Activated T-helper 1 cell treated with anti-CD3 and anti-CD28 coated beads, Interleukin-12 subunit alpha, Interleukin-12 subunit beta, Interleukin-2, Interleukin-4 antibody, amounts not matched to agents 30 ng/mL and 10 ng/mL and 1 ng/mL, durations not matched to agents 14 hours and 24 hours and 36 hours (primary cell): ENCODE results near the gene LRRTM4. TPM values are rescaled to one million over a fixed set of nuclear protein-coding genes. Genes with fewer than 3 reads are reported as not detected.

Experiments used
- DNase-seq: peaks from one replicate; pipeline ENCODE4 v3.0.0; 2021; ENCODE audit warnings: low spot score
- H3K27ac Mint-ChIP-seq: one replicate; pipeline ENCODE4 v1.8.0; 2021; ENCODE audit warnings: mild to moderate bottlenecking, mixed read lengths
- H3K27me3 Mint-ChIP-seq: one replicate; pipeline ENCODE4 v1.8.0; 2022; ENCODE audit warnings: mild to moderate bottlenecking, moderate library complexity, mixed read lengths; ENCODE audit not compliant: insufficient read depth
- H3K36me3 Mint-ChIP-seq: one replicate; pipeline ENCODE4 v1.8.0; 2021; ENCODE audit warnings: low read depth, mixed read lengths
- H3K4me1 Mint-ChIP-seq: one replicate; pipeline ENCODE4 v1.8.0; 2021; ENCODE audit warnings: low read depth, mixed read lengths
- H3K4me3 Mint-ChIP-seq: one replicate; pipeline ENCODE4 v1.8.0; 2021; ENCODE audit warnings: mild to moderate bottlenecking, moderate library complexity, mixed read lengths
- H3K9me3 Mint-ChIP-seq: one replicate; pipeline ENCODE4 v1.8.0; 2021; ENCODE audit warnings: mixed read lengths
- intact Hi-C: fragments of 100-400 bp; cut with micrococcal nuclease; formaldehyde crosslinking; loops from one replicate; pipeline ENCODE4 v1.15.1; 2024
- total RNA-seq: library from RNA; stranded (reverse); gene quantifications from 2 replicates; pipeline ENCODE4 v1.2.3, GENCODE V29; 2022

Gene LRRTM4
- not detected in 2 replicates for total RNA-seq

DNA sequence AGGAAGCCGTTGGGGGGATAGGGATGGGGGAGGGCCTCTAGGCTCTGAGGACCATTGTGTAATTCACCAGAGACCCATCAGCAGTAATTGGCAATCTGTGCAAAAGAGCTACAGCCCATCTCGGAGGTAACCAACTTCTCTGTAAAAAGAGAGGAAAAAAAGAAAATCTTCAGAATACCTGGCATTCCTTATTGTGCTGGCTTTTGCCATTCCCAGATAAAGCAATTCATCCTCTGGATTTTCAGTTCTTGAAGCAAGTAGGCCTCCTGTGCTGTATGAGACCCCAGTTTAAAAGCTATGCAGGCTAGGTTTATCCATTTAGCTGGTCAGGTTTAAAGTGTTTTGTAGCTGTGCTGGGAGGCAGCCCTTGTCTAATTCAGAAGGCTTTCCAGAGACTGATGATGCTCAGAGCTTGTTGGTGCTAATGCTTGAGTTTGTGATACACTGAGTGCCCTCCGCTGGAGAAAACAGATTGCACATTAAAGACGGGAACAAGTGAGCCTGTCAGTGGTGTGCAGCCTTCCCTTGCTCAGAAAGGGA, at the start of gene LRRTM4:
LRRTM4 (minus strand) TSS at position 446 of the 540 bp plus-strand sequence.
- H3K9me3 Mint-ChIP-seq = peaks cover 4% of the 10 kb centered on the region

DNA sequence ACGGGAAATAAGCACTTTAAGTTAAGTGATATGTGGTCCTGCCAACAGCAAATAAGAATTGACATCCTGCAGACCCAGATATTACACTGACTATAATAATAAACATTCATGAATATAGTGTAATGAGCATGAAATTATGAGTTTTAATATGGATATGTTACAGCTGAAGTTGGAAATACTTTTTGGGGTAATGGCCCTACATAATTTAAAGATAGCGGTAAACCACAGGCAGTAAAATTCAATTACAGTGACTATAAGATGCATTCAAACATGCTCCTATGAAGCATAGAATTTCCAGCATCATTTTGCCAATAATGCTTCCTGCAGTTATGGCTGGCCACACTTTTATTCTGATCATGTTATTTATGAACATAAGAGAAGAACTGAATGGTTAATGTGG, 49.4 kb upstream of the LRRTM4 start:
- Mint-ChIP-seq H3K9me3 (peaks cover 3% of the 10 kb centered on the region), H3K27me3 (no peaks in the 10 kb centered on the region), H3K27ac (no peak overlapping the region), H3K4me3 (no peak overlapping the region), H3K4me1 (no peaks in the 10 kb centered on the region), H3K36me3 (no peaks in the 10 kb centered on the region)
- no peak for DNase-seq
- intact Hi-C loops = no loop called here

More for the DNA sequence above, at the start of gene LRRTM4:
- intact Hi-C loops = no loop called here
- Mint-ChIP-seq H3K27ac (no peak within 1 kb of the TSS), H3K27me3 (no peaks in the 10 kb centered on the region), H3K4me3 (no peak within 1 kb of the TSS), H3K36me3 (no peaks in the 10 kb centered on the region), H3K4me1 (no peaks in the 10 kb centered on the region)
- DNase-seq = no peak

GRCh38 chr2:77567723-77568122, 45.5 kb upstream of the LRRTM4 start:
- H3K27me3 Mint-ChIP-seq = no peaks in the 10 kb centered on the region
- H3K36me3 Mint-ChIP-seq = no peaks in the 10 kb centered on the region
- no peaks in the 10 kb centered on the region for H3K4me1 Mint-ChIP-seq
- H3K4me3 Mint-ChIP-seq = no peak overlapping the region
- no peak for DNase-seq
- intact Hi-C loops = no loop called here
- peaks cover 7% of the 10 kb centered on the region for H3K9me3 Mint-ChIP-seq
- no peak overlapping the region for H3K27ac Mint-ChIP-seq

DNA sequence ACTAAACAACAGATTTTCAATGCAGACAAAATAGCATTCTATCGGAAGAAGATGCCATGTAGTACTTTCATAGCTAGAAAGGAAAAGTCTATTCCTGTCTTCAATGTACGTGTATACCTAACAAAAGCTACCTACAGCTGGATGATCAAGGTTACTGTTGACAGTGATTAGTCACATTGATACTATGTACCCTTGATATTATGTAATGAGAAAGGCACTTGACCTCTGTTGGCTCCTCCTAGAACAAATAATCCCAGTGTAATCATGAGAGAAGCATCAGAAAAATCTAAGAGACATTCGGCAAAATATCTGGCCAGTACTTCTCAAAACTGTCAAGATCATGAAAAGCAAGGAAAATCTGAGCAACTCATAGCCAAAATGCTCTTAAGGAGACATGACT, 44.4 kb upstream of the LRRTM4 start:
- Mint-ChIP-seq H3K36me3 (no peaks in the 10 kb centered on the region), H3K4me1 (no peaks in the 10 kb centered on the region), H3K9me3 (peaks cover 4% of the 10 kb centered on the region), H3K27me3 (no peaks in the 10 kb centered on the region), H3K4me3 (no peak overlapping the region), H3K27ac (no peak overlapping the region)
- intact Hi-C loops = no loop called here
- DNase-seq = no peak

- no peaks in the 10 kb centered on the region for H3K27me3 Mint-ChIP-seq
- no peak overlapping the region for H3K4me3 Mint-ChIP-seq
- H3K4me1 Mint-ChIP-seq = no peaks in the 10 kb centered on the region
- DNase-seq = no peak
- intact Hi-C loops = no loop called here
- peaks cover 4% of the 10 kb centered on the region for H3K9me3 Mint-ChIP-seq
- H3K27ac Mint-ChIP-seq = no peak overlapping the region
- no peaks in the 10 kb centered on the region for H3K36me3 Mint-ChIP-seq
Measured at GRCh38 chr2:77566131-77566530, 44.0 kb upstream of the LRRTM4 start.

GRCh38 chr2:77552956-77553355, 30.8 kb upstream of the LRRTM4 start:
- Mint-ChIP-seq H3K9me3 (peaks cover 17% of the 10 kb centered on the region), H3K27ac (no peak overlapping the region), H3K4me3 (no peak overlapping the region), H3K27me3 (no peaks in the 10 kb centered on the region), H3K36me3 (no peaks in the 10 kb centered on the region), H3K4me1 (no peaks in the 10 kb centered on the region)
- intact Hi-C loops = no loop called here
- no peak for DNase-seq

DNA sequence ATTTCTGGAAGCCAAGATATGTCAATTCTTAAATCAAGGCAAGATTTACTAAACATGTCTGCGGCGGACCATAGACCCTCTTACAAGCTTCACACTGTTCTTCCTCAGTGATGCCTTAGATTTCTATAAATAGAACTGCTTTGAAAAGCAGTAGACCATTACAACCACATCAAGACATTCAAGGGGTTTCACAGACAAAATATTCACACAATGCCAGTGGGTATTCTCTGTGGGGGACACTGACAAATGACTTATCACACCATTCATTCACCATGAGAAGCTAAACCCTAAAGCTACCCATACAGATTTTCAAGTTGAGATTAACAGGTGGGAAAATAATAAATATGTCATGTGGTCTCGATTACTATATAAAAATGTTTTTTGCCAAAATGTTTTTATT, 15.9 kb upstream of the LRRTM4 start:
- no peak overlapping the region for H3K4me3 Mint-ChIP-seq
- no peaks in the 10 kb centered on the region for H3K4me1 Mint-ChIP-seq
- no peaks in the 10 kb centered on the region for H3K36me3 Mint-ChIP-seq
- no peaks in the 10 kb centered on the region for H3K27me3 Mint-ChIP-seq
- H3K27ac Mint-ChIP-seq = no peak overlapping the region
- peaks cover 18% of the 10 kb centered on the region for H3K9me3 Mint-ChIP-seq
- intact Hi-C loops = no loop called here
- DNase-seq = no peak

DNA sequence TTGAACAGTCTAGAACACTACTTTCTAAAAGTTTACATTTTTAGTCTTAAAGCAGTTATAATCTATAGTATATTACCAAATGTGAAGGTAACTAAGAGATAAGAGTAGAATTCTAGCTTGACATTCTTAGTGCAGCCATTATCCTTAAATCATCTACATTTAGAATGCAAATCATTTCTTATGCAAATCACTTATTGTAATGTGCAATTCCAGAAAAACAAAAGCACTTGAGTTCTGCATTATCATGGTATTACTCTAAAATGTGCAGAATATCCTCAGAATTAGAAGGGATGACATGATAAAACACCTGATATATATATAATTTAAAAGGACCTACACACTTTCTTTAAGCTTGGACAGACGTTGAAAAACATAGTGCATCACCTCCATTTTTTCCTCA, 712 bp upstream of the LRRTM4 start:
- peaks cover 4% of the 10 kb centered on the region for H3K9me3 Mint-ChIP-seq

GRCh38 chr2:77521548-77521891, 656 bp downstream of the LRRTM4 start:
- DNase-seq = no peak
- Mint-ChIP-seq H3K27ac (no peak overlapping the region), H3K36me3 (no peaks in the 10 kb centered on the region), H3K9me3 (peaks cover 4% of the 10 kb centered on the region), H3K27me3 (no peaks in the 10 kb centered on the region), H3K4me1 (no peaks in the 10 kb centered on the region), H3K4me3 (no peak overlapping the region)
- intact Hi-C loops = no loop called here

More for the DNA sequence above, 712 bp upstream of the LRRTM4 start:
- H3K27ac Mint-ChIP-seq = no peak overlapping the region
- H3K4me1 Mint-ChIP-seq = no peaks in the 10 kb centered on the region
- H3K4me3 Mint-ChIP-seq = no peak overlapping the region
- H3K36me3 Mint-ChIP-seq = no peaks in the 10 kb centered on the region
- intact Hi-C loops = no loop called here
- no peak for DNase-seq
- no peaks in the 10 kb centered on the region for H3K27me3 Mint-ChIP-seq

- Mint-ChIP-seq H3K9me3 (peaks cover 4% of the 10 kb centered on the region), H3K36me3 (no peaks in the 10 kb centered on the region), H3K27me3 (no peaks in the 10 kb centered on the region), H3K4me1 (no peaks in the 10 kb centered on the region), H3K27ac (no peak overlapping the region), H3K4me3 (no peak overlapping the region)
- intact Hi-C loops = no loop called here
- DNase-seq = no peak
Measured at GRCh38 chr2:77520641-77521547, 1.3 kb downstream of the LRRTM4 start.

DNA sequence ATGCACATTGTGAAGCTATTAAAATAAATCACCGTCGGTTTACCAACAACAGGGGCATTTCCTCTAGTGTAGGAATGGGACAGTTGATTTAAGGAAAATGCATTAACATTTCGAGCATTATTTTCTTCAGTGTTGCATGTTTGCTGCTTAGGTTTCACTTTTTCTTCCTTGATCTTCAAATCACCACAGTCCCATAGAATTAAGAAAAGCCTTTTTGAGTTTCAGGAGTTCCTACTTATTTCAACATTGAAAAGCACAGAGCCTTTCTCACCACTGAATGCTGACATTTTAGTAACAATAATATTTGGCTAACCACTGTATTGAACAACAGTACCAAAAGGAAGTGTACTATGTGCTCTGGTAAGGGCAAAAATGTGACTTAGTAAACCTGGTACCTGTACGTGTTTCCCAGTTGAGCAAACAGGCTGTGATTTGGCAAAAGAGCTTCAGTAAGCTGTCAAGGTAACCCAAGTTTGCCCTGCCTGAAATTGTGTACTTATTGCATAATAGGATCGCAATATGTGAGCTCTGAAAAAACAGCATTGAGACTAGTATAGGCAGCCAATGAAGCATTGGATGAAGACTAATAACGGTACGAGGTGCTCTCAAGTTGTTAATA, 2.2 kb downstream of the LRRTM4 start:
- Mint-ChIP-seq H3K27ac (no peak overlapping the region), H3K4me1 (no peaks in the 10 kb centered on the region), H3K4me3 (no peak overlapping the region), H3K36me3 (no peaks in the 10 kb centered on the region), H3K27me3 (no peaks in the 10 kb centered on the region), H3K9me3 (peaks cover 4% of the 10 kb centered on the region)
- intact Hi-C loops = no loop called here
- no peak for DNase-seq

GRCh38 chr2:77519164-77519887, 2.9 kb downstream of the LRRTM4 start:
- Mint-ChIP-seq H3K4me3 (no peak overlapping the region), H3K27ac (no peak overlapping the region), H3K36me3 (no peaks in the 10 kb centered on the region), H3K9me3 (no peaks in the 10 kb centered on the region), H3K4me1 (no peaks in the 10 kb centered on the region), H3K27me3 (no peaks in the 10 kb centered on the region)
- no peak for DNase-seq
- intact Hi-C loops = no loop called here

GRCh38 chr2:77518311-77518710, 3.9 kb downstream of the LRRTM4 start:
- Mint-ChIP-seq H3K9me3 (no peaks in the 10 kb centered on the region), H3K36me3 (no peaks in the 10 kb centered on the region), H3K4me3 (no peak overlapping the region), H3K27me3 (no peaks in the 10 kb centered on the region), H3K27ac (no peak overlapping the region), H3K4me1 (no peaks in the 10 kb centered on the region)
- intact Hi-C loops = no loop called here
- no peak for DNase-seq
